Measurements from ENCODE around the gene PLEKHF1.
A peak's percentile ranks its signal among the peaks of the same experiment; 100 is the strongest.

Gene PLEKHF1, protein sequence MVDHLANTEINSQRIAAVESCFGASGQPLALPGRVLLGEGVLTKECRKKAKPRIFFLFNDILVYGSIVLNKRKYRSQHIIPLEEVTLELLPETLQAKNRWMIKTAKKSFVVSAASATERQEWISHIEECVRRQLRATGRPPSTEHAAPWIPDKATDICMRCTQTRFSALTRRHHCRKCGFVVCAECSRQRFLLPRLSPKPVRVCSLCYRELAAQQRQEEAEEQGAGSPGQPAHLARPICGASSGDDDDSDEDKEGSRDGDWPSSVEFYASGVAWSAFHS

DNA sequence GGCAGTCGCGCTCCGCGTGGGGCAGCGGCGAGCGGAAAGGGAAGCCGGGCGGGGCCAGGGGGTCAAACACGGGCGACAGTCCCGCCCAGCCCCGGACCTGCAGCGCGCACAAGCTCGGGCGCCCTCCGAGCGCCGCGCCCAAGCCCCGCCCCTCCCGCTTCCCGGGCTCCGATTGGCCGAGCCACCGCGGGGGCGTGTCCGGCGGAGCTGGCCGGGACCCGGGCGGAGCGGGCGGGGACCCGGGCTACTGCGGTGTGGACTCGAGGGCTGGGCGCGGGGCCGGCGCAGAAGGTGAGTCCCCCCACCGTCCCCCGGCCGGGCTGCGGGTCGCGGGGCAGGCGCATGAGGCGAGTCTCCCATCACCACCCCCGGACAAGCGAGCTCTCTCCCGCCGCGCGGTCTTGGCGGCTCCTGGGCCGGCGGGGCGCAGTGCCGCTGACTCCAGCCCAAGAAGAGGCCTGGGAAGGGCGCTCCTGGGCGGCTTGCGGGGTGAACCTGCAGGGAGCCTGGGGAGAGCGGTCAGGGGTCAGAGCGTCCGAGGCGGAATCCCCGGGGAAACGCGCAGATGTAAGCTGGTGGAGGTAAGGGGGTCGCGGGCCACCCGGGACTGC lies at the start of gene PLEKHF1:
Gene PLEKHF1 (plus strand): TSS at position 247 of the 611 bp plus-strand sequence. CDS start 8,379 bp downstream, outside the sequence.
- Histone ChIP-seq H3K4me3 (ENCODE audit: low read length) (peak within 1 kb of the TSS; percentile 96), H3K4me2 (ENCODE audit: low read depth, low read length) (peak within 1 kb of the TSS; percentile 92), H3F3A (ENCODE audit: insufficient read depth, low read length) (no peaks in the 10 kb centered on the region), H3K79me2 (ENCODE audit: low read length) (peaks cover 5% of the 10 kb centered on the region; the same call in 1 of the 2 replicates), H3K27me3 (replicated peaks; ENCODE audit: insufficient read depth, low read length) (peaks cover 14% of the 10 kb centered on the region), H2AFZ (ENCODE audit: low read length) (peak within 1 kb of the TSS; percentile 92), H3K27ac (ENCODE audit: low read length) (0 out of 2 replicates have a peak within 1 kb of the TSS, but pooled peaks have one; percentile 10), H4K20me1 (ENCODE audit: insufficient read depth, low read length) (no peaks in the 10 kb centered on the region), H3K4me1 (ENCODE audit: low read length) (0 out of 2 replicates have a peak, but pooled peaks cover 5% of the 10 kb centered on the region), H3K9ac (ENCODE audit: low read length) (peak within 1 kb of the TSS; percentile 72), H3K36me3 (replicated peaks; ENCODE audit: insufficient read depth, low read length) (no peaks in the 10 kb centered on the region), H3K9me3 (replicated peaks; ENCODE audit: insufficient read depth, low read length) (no peaks in the 10 kb centered on the region), H3K9me2 (replicated peaks; ENCODE audit: insufficient read depth, low read length) (no peaks in the 10 kb centered on the region)
- TF ChIP-seq EZH2 (optimal IDR thresholded peaks at IDR 0.05; ENCODE audit: low read depth, low read length), result no peak
- TF ChIP-seq, protein P1, sequence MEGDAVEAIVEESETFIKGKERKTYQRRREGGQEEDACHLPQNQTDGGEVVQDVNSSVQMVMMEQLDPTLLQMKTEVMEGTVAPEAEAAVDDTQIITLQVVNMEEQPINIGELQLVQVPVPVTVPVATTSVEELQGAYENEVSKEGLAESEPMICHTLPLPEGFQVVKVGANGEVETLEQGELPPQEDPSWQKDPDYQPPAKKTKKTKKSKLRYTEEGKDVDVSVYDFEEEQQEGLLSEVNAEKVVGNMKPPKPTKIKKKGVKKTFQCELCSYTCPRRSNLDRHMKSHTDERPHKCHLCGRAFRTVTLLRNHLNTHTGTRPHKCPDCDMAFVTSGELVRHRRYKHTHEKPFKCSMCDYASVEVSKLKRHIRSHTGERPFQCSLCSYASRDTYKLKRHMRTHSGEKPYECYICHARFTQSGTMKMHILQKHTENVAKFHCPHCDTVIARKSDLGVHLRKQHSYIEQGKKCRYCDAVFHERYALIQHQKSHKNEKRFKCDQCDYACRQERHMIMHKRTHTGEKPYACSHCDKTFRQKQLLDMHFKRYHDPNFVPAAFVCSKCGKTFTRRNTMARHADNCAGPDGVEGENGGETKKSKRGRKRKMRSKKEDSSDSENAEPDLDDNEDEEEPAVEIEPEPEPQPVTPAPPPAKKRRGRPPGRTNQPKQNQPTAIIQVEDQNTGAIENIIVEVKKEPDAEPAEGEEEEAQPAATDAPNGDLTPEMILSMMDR (IDR thresholded peaks at IDR 0.05; ENCODE audit: low read length), result peak; percentile 4
- no peak for TF ChIP-seq EZH2phosphoT487 (IDR thresholded peaks at IDR 0.05; ENCODE audit: low read length)
- peak; percentile 89 for DNase-seq

DNA sequence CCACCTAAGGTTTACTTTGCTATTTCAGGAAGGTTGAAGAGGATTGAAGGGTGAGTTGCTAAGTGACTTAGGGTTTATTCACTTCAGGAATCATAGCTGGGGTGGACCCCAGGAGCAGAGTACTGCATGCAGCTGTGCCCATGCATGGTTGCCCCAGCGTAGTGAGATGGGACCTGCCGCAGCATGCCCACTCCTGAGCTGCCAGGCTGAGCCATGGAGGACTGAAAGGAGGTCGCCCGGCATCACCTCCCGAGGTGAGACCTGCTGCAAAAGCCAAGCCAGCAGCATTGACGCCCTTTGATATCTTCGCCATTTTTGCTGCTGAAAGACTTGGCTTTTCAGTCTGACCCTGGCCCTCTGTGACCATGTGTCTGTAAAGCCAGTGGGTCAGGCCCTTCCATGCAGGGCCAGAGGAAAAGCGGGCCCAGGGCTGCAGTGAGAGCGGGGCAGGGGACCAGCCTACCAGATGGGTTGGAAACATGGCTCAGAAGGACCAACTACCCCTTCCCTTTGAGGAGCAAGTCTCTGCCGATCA lies 49.3 kb upstream of the PLEKHF1 start:
- TF ChIP-seq EZH2 (optimal IDR thresholded peaks at IDR 0.05; ENCODE audit: low read depth, low read length) (no peak), EZH2phosphoT487 (IDR thresholded peaks at IDR 0.05; ENCODE audit: low read length) (no peak)
- TF ChIP-seq, protein P1 (IDR thresholded peaks at IDR 0.05; ENCODE audit: low read length), result no peak
- Histone ChIP-seq H3K9me2 (replicated peaks; ENCODE audit: insufficient read depth, low read length) (no peaks in the 10 kb centered on the region), H3K4me2 (ENCODE audit: low read depth, low read length) (no peak overlapping the region), H3K36me3 (replicated peaks; ENCODE audit: insufficient read depth, low read length) (no peaks in the 10 kb centered on the region; the same call in 1 of the 2 replicates), H3K4me3 (ENCODE audit: low read length) (no peak overlapping the region), H3K9ac (ENCODE audit: low read length) (no peak overlapping the region), H3F3A (ENCODE audit: insufficient read depth, low read length) (no peaks in the 10 kb centered on the region), H2AFZ (ENCODE audit: low read length) (no peak overlapping the region), H3K27me3 (replicated peaks; ENCODE audit: insufficient read depth, low read length) (peaks cover 9% of the 10 kb centered on the region; the same call in 1 of the 2 replicates), H4K20me1 (ENCODE audit: insufficient read depth, low read length) (no peaks in the 10 kb centered on the region), H3K27ac (ENCODE audit: low read length) (no peak overlapping the region), H3K9me3 (replicated peaks; ENCODE audit: insufficient read depth, low read length) (no peaks in the 10 kb centered on the region), H3K79me2 (ENCODE audit: low read length) (no peaks in the 10 kb centered on the region), H3K4me1 (ENCODE audit: low read length) (no peaks in the 10 kb centered on the region)
- DNase-seq, result no peak

DNA sequence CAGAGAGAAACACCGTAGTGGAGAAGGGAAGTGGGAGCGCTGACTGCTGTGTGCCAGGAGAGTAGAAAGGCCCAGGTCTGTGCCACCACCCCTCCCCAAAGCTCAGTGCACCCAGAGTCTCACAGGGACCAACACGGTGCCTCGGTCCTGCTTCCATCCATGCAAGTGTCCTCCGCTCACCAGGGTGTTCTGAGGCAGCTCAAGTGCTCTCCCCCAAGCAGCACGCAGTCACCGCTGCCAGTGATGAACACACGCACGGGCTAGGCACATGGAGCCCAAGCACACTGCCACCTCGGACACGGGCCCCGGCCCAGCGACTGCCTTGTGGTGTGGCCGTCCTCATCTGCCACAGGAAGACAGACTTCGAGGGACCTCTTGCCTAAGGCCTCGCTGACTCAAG lies 48.7 kb upstream of the PLEKHF1 start:
- H3K27ac ChIP-seq (ENCODE audit: low read length), result no peak overlapping the region
- no peak overlapping the region for H3K4me2 ChIP-seq (ENCODE audit: low read depth, low read length)
- no peak overlapping the region for H3K9ac ChIP-seq (ENCODE audit: low read length)
- H4K20me1 ChIP-seq (ENCODE audit: insufficient read depth, low read length), result no peaks in the 10 kb centered on the region
- H3F3A ChIP-seq (ENCODE audit: insufficient read depth, low read length), result no peaks in the 10 kb centered on the region
- no peaks in the 10 kb centered on the region for H3K9me3 ChIP-seq (replicated peaks; ENCODE audit: insufficient read depth, low read length)
- no peak overlapping the region for H3K4me3 ChIP-seq (ENCODE audit: low read length)
- no peaks in the 10 kb centered on the region for H3K9me2 ChIP-seq (replicated peaks; ENCODE audit: insufficient read depth, low read length)
- peaks cover 9% of the 10 kb centered on the region; the same call in 1 of the 2 replicates for H3K27me3 ChIP-seq (replicated peaks; ENCODE audit: insufficient read depth, low read length)
- DNase-seq, result no peak
- no peak overlapping the region for H2AFZ ChIP-seq (ENCODE audit: low read length)
- no peaks in the 10 kb centered on the region for H3K79me2 ChIP-seq (ENCODE audit: low read length)
- no peaks in the 10 kb centered on the region for H3K4me1 ChIP-seq (ENCODE audit: low read length)
- TF ChIP-seq EZH2 (optimal IDR thresholded peaks at IDR 0.05; ENCODE audit: low read depth, low read length) (no peak), EZH2phosphoT487 (IDR thresholded peaks at IDR 0.05; ENCODE audit: low read length) (no peak)
- TF ChIP-seq, protein P1 (IDR thresholded peaks at IDR 0.05; ENCODE audit: low read length), result no peak
- H3K36me3 ChIP-seq (replicated peaks; ENCODE audit: insufficient read depth, low read length), result no peaks in the 10 kb centered on the region; the same call in 1 of the 2 replicates
